SK-N-SH treated with all-trans-retinoic acid at 6 μM for 48 hours (cell line): ENCODE results near the gene KLHDC4.

Source experiments
- ATAC-seq: fragments of 200-7000 bp; cut with Tn5 transposase; 3 replicates; pipeline ENCODE4 v1.9.1; 2020; ENCODE audit warnings: mild to moderate bottlenecking, moderate library complexity
- ARNTL ChIP-seq: fragments of 450-650 bp; formaldehyde crosslinking; IDR thresholded peaks from 2 replicates; pipeline ENCODE4 v1.5.0; 2020; ENCODE audit warnings: low read depth, mild to moderate bottlenecking, moderate library complexity, borderline replicate concordance
- BACH2 ChIP-seq: fragments of 250-450 bp; sonication (Bioruptor Pico); IDR thresholded peaks from 2 replicates; pipeline ENCODE4 v1.9.0; 2021; ENCODE audit warnings: mild to moderate bottlenecking, borderline replicate concordance
- CSDC2 ChIP-seq: fragments of 250-450 bp; sonication (Bioruptor Pico); IDR thresholded peaks from 2 replicates; pipeline ENCODE4 v1.5.0; 2020; ENCODE audit warnings: mild to moderate bottlenecking, moderate library complexity
- ESRRG ChIP-seq: fragments of 250-450 bp; sonication (Bioruptor Pico); IDR thresholded peaks from 2 replicates; pipeline ENCODE4 v1.6.1; 2021; ENCODE audit warnings: mild to moderate bottlenecking
- GLIS3 ChIP-seq: fragments of 250-450 bp; sonication (Bioruptor Pico); IDR thresholded peaks from 2 replicates; pipeline ENCODE4 v1.5.0; 2020; ENCODE audit warnings: mild to moderate bottlenecking, moderate library complexity
- ISL1 ChIP-seq: fragments of 250-450 bp; sonication (Bioruptor Pico); IDR thresholded peaks from 2 replicates; pipeline ENCODE4 v2.1.2; 2022; ENCODE audit warnings: mild to moderate bottlenecking, moderate library complexity
- OSR1 ChIP-seq: fragments of 250-450 bp; sonication (Bioruptor Pico); IDR thresholded peaks from 2 replicates; pipeline ENCODE4 v1.8.0; 2022; ENCODE audit warnings: moderate library complexity, mild to moderate bottlenecking, inconsistent platforms
- PATZ1 ChIP-seq: fragments of 250-450 bp; sonication (Bioruptor Pico); IDR thresholded peaks from 2 replicates; pipeline ENCODE4 v1.8.0; 2020; ENCODE audit warnings: mild to moderate bottlenecking, moderate library complexity, borderline replicate concordance
- PPARA ChIP-seq: fragments of 250-450 bp; sonication (Bioruptor Pico); IDR thresholded peaks from 2 replicates; pipeline ENCODE4 v1.5.0; 2020; ENCODE audit warnings: mild to moderate bottlenecking, borderline replicate concordance
- RARB ChIP-seq: fragments of 250-450 bp; sonication (Bioruptor Pico); IDR thresholded peaks from 2 replicates; pipeline ENCODE4 v1.8.0; 2021; ENCODE audit warnings: mild to moderate bottlenecking, moderate library complexity
- SNAI2 ChIP-seq: fragments of 250-450 bp; sonication (Bioruptor Pico); IDR thresholded peaks from 2 replicates; pipeline ENCODE4 v1.5.0; 2020; ENCODE audit warnings: mild to moderate bottlenecking, moderate library complexity
- TCF4 ChIP-seq: fragments of 250-450 bp; sonication (Bioruptor Pico); IDR thresholded peaks from 2 replicates; pipeline ENCODE4 v1.8.0; 2021; ENCODE audit warnings: mild to moderate bottlenecking, moderate library complexity, borderline replicate concordance
- TOX ChIP-seq: fragments of 250-450 bp; sonication (Bioruptor Pico); IDR thresholded peaks from 2 replicates; pipeline ENCODE4 v1.8.0; 2021; ENCODE audit warnings: mild to moderate bottlenecking, moderate library complexity, borderline replicate concordance
- TSHZ2 ChIP-seq: fragments of 250-450 bp; sonication (Bioruptor Pico); IDR thresholded peaks from 2 replicates; pipeline ENCODE4 v1.5.0; 2020; ENCODE audit warnings: mild to moderate bottlenecking, moderate library complexity
- ZC3H10 ChIP-seq: fragments of 250-450 bp; sonication (Bioruptor Pico); IDR thresholded peaks from 2 replicates; pipeline ENCODE4 v1.5.1; 2021; ENCODE audit warnings: mild to moderate bottlenecking, moderate library complexity
- ZFP3 ChIP-seq: fragments of 250-450 bp; sonication (Bioruptor Pico); IDR thresholded peaks from 2 replicates; pipeline ENCODE4 v1.5.0; 2020; ENCODE audit warnings: mild to moderate bottlenecking, moderate library complexity
- ZFP30 ChIP-seq: fragments of 450-650 bp; formaldehyde crosslinking; IDR thresholded peaks from 2 replicates; pipeline ENCODE4 v1.5.0; 2022; ENCODE audit warnings: mild to moderate bottlenecking, moderate library complexity
- ZNF565 ChIP-seq: fragments of 450-650 bp; formaldehyde crosslinking; conservative IDR thresholded peaks from 2 replicates; pipeline ENCODE4 v1.5.0; 2020; ENCODE audit warnings: low read depth, mild to moderate bottlenecking, moderate library complexity
- ZNF8 ChIP-seq: fragments of 450-650 bp; formaldehyde crosslinking; IDR thresholded peaks from 2 replicates; pipeline ENCODE4 v1.5.0; 2020; ENCODE audit warnings: mild to moderate bottlenecking, moderate library complexity
- TF ChIP-seq, protein P1 (sequence below): fragments of 250-450 bp; sonication (Bioruptor Pico); IDR thresholded peaks from 2 replicates; pipeline ENCODE4 v1.8.0; 2021; ENCODE audit warnings: low read depth, mild to moderate bottlenecking, moderate library complexity, borderline replicate concordance
- TF ChIP-seq, protein P2 (sequence below): fragments of 250-450 bp; sonication (Bioruptor Pico); IDR thresholded peaks from 2 replicates; pipeline ENCODE4 v1.5.1; 2020; ENCODE audit warnings: low read depth, mild to moderate bottlenecking, moderate library complexity

The KLHDC4 gene

GRCh38 chr16:87742781-87743490, 22.9 kb downstream of the KLHDC4 start:
- TF ChIP-seq ESRRG (CRISPR knock-in tag) (no peak), PPARA (CRISPR knock-in tag) (no peak), SNAI2 (CRISPR knock-in tag) (no peak), ZNF8 (CRISPR knock-in tag) (no peak), ZNF565 (CRISPR knock-in tag) (no peak)
- TF ChIP-seq, all 23 proteins: peak for 0
- ATAC-seq: no peak

GRCh38 chr16:87741700-87742415, 23.9 kb downstream of the KLHDC4 start:
- ATAC-seq: no peak
- TF ChIP-seq ESRRG (CRISPR knock-in tag) (no peak), GLIS3 (CRISPR knock-in tag) (no peak), TOX (CRISPR knock-in tag) (no peak), BACH2 (CRISPR knock-in tag) (no peak), ZC3H10 (CRISPR knock-in tag) (no peak), ISL1 (CRISPR knock-in tag) (no peak), TSHZ2 (no peak), SNAI2 (CRISPR knock-in tag) (no peak), TCF4 (CRISPR knock-in tag) (no peak), ZNF8 (CRISPR knock-in tag) (no peak), CSDC2 (CRISPR knock-in tag) (no peak), ZFP3 (CRISPR knock-in tag) (no peak), OSR1 (CRISPR knock-in tag) (no peak), ZFP30 (CRISPR knock-in tag) (no peak), ZNF565 (CRISPR knock-in tag) (no peak)
- TF ChIP-seq, protein P1, sequence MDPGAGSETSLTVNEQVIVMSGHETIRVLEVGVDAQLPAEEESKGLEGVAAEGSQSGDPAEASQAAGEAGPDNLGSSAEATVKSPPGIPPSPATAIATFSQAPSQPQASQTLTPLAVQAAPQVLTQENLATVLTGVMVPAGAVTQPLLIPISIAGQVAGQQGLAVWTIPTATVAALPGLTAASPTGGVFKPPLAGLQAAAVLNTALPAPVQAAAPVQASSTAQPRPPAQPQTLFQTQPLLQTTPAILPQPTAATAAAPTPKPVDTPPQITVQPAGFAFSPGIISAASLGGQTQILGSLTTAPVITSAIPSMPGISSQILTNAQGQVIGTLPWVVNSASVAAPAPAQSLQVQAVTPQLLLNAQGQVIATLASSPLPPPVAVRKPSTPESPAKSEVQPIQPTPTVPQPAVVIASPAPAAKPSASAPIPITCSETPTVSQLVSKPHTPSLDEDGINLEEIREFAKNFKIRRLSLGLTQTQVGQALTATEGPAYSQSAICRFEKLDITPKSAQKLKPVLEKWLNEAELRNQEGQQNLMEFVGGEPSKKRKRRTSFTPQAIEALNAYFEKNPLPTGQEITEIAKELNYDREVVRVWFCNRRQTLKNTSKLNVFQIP (CRISPR knock-in tag): no peak
- TF ChIP-seq, protein P2, sequence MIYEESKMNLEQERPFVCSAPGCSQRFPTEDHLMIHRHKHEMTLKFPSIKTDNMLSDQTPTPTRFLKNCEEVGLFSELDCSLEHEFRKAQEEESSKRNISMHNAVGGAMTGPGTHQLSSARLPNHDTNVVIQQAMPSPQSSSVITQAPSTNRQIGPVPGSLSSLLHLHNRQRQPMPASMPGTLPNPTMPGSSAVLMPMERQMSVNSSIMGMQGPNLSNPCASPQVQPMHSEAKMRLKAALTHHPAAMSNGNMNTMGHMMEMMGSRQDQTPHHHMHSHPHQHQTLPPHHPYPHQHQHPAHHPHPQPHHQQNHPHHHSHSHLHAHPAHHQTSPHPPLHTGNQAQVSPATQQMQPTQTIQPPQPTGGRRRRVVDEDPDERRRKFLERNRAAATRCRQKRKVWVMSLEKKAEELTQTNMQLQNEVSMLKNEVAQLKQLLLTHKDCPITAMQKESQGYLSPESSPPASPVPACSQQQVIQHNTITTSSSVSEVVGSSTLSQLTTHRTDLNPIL: no peak

DNA sequence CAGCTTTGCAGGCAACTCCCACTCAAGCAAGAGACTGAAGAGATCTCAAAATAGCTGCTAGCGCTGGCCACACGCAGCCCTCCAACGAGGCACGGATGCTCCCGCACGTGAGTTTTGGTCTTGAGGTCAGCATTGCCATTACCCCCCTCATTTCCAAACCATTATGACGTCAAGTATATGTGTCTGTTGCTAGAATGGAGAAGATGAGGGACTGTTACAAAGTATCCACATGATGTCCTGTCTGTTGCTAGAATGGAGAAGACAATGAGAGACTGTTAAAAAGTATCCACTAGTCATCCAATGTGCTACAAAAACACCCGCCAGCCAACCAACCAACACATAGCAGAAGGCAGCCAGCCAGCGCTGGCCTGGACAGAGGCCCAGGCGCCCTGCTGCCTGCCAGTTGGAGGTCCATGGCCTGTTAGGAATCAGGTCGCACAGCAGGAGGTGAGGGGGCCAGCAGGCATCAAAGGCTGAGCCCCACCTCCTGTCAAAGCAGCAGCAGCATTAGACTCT, 24.8 kb downstream of the KLHDC4 start:
- ATAC-seq: no peak
- TF ChIP-seq CSDC2 (CRISPR knock-in tag) (no peak), ARNTL (CRISPR knock-in tag) (no peak)

DNA sequence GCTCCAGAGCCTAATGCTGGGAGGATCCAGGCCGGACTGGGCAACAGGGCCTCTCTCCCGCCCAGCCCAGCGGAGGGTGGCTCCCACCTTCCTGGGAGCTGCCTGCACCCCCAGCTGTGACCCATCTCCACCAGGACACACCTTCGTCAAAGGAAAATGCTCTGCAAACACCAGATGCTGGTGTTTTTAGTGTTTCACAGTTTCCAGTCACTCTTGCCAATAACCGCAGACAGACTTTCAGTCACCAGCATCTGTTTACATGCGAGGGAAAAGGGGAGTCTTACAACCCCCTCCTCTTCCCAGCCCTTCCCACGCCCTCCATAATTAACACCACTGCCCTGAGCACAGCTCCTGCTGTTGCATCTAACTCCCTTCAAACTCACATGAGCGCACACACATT, 25.3 kb downstream of the KLHDC4 start:
- no peak for ATAC-seq
- TF ChIP-seq PPARA (CRISPR knock-in tag) (no peak), OSR1 (CRISPR knock-in tag) (no peak), ZNF565 (CRISPR knock-in tag) (no peak)

- no peak for ATAC-seq
- TF ChIP-seq PATZ1 (CRISPR knock-in tag): no peak
- no peak for TF ChIP-seq TOX (CRISPR knock-in tag)
- no peak for TF ChIP-seq GLIS3 (CRISPR knock-in tag)
- no peak for TF ChIP-seq TSHZ2
- no peak for TF ChIP-seq RARB (CRISPR knock-in tag)
- TF ChIP-seq, protein P2: no peak
- TF ChIP-seq CSDC2 (CRISPR knock-in tag): no peak
Measured at GRCh38 chr16:87739801-87740200, 26.0 kb downstream of the KLHDC4 start.
